ENCODE measurements around the gene CLDN17.

DNA sequence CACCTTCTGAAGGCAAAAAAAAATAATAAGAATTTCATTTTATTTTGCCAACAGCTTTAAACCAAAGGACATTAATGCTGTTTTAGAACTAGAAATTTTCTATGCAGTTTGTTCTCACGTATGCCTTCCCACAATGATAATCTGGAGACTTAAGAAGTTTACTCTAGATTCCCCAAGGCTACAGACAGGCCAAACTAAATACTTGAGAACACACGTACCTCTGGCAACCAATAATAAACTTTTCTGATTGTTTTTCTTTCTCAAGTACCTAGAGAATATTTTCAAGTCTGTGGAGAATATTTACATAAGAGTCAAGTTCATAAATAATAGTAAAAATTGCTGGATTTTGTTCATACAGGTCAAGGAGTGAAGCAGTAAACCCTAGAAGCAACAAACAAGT lies 33.4 kb upstream of the CLDN17 start:
- TF ChIP-seq, protein P1, sequence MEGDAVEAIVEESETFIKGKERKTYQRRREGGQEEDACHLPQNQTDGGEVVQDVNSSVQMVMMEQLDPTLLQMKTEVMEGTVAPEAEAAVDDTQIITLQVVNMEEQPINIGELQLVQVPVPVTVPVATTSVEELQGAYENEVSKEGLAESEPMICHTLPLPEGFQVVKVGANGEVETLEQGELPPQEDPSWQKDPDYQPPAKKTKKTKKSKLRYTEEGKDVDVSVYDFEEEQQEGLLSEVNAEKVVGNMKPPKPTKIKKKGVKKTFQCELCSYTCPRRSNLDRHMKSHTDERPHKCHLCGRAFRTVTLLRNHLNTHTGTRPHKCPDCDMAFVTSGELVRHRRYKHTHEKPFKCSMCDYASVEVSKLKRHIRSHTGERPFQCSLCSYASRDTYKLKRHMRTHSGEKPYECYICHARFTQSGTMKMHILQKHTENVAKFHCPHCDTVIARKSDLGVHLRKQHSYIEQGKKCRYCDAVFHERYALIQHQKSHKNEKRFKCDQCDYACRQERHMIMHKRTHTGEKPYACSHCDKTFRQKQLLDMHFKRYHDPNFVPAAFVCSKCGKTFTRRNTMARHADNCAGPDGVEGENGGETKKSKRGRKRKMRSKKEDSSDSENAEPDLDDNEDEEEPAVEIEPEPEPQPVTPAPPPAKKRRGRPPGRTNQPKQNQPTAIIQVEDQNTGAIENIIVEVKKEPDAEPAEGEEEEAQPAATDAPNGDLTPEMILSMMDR (IDR thresholded peaks at IDR 0.05), result no peak
- no peak for TF ChIP-seq POLR2A (IDR thresholded peaks at IDR 0.05)
